ENCODE measurements around the gene STK32C.

DNA sequence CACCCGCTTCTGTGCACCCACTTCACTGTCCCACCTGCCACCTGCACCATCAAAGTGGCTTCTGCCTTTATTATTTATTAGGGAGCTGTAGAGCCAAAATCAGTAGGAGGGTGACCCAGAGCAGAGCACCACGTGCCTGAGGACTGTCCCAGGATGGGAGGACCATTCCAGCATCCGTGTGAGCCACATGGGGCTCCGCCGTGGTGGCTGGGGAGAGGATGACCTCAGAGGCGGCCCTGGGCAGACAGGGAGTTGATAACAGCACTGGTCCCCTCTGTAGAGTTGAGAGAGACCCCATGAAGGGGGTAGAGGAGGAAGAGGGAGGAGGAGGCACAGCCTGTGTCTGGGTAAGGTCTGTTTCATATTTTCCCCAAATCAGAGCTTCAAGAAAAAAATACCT lies 129.7 kb downstream of the STK32C start:
- TF ChIP-seq, protein P1, sequence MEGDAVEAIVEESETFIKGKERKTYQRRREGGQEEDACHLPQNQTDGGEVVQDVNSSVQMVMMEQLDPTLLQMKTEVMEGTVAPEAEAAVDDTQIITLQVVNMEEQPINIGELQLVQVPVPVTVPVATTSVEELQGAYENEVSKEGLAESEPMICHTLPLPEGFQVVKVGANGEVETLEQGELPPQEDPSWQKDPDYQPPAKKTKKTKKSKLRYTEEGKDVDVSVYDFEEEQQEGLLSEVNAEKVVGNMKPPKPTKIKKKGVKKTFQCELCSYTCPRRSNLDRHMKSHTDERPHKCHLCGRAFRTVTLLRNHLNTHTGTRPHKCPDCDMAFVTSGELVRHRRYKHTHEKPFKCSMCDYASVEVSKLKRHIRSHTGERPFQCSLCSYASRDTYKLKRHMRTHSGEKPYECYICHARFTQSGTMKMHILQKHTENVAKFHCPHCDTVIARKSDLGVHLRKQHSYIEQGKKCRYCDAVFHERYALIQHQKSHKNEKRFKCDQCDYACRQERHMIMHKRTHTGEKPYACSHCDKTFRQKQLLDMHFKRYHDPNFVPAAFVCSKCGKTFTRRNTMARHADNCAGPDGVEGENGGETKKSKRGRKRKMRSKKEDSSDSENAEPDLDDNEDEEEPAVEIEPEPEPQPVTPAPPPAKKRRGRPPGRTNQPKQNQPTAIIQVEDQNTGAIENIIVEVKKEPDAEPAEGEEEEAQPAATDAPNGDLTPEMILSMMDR (IDR thresholded peaks at IDR 0.05) = no peak
- TF ChIP-seq POLR2A (IDR thresholded peaks at IDR 0.05) = no peak

Measured in prostate gland (tissue), 2 donors.